22Rv1 (cell line): ENCODE measurements around the gene CYREN.
A peak's percentile ranks its signal among the peaks of the same experiment; 100 is the strongest.
"Not testable (repeated sequence)": the region's sequence is repeated elsewhere in the genome, so short reads cannot be mapped to it uniquely, and the experiment has no call there.

Experiments used
- CTCF ChIP-seq: fragments of 450-650 bp; IDR thresholded peaks from 2 replicates; pipeline ENCODE4 v1.5.1; 2017; ENCODE audit warnings: mild to moderate bottlenecking
- ZFX ChIP-seq: fragments of 450-650 bp; IDR thresholded peaks from 2 replicates; pipeline ENCODE4 v1.6.1; 2017; ENCODE audit warnings: antibody characterized with exemption, borderline replicate concordance

- TF ChIP-seq CTCF, result peak; percentile 64
- not testable (repeated sequence) for TF ChIP-seq ZFX
Observed at GRCh38 chr7:135170998-135171481, 533 bp upstream of the CYREN start.
